H1 (cell line): ENCODE results near the gene KCND1. TPM values are rescaled to one million over a fixed set of nuclear protein-coding genes. Genes with fewer than 3 reads are reported as not detected.

ENCODE experiments used
- CTCF ChIA-PET: fragments of 300-600 bp; sonication (Branson Sonifier 250); formaldehyde crosslinking; loops from one replicate; lab custom pipeline; 2021; ENCODE audit not compliant: partially characterized antibody; lab: Charles Lee
- POLR2A ChIA-PET: fragments of 300-600 bp; sonication (Branson Sonifier 250); formaldehyde crosslinking; loops from one replicate; lab custom pipeline; 2021; ENCODE audit warnings: inconsistent platforms; ENCODE audit not compliant: partially characterized antibody; lab: Charles Lee
- DNase-seq, 2 experiments: peaks; one replicate each; pipeline versions ENCODE4 v3.0.0 to v3.0.0-alpha.2; 2010 to 2022; ENCODE audit warnings: low spot score in 2 of 2, low read depth in 1 of 2, mixed read lengths in 1 of 2
- FAIRE-seq: peaks from 2 replicates; lab custom pipeline; 2011; peaks lifted over from hg19 to GRCh38; lab: Jason Lieb, UNC
- H2AFZ ChIP-seq: 2 replicates; pipeline ENCODE4 v1.8.1; 2012; ENCODE audit warnings: low read length, inconsistent platforms
- H2AK5ac ChIP-seq: 2 replicates; pipeline ENCODE4 v1.6.1; 2013; ENCODE audit warnings: low read depth, low read length
- H2BK120ac ChIP-seq: replicated peaks from 2 replicates; pipeline ENCODE3; 2013; ENCODE audit warnings: low read depth, low read length, inconsistent platforms
- H2BK12ac ChIP-seq: 2 replicates; pipeline ENCODE4 v1.6.1; 2013; ENCODE audit warnings: low read depth, low read length
- H2BK15ac ChIP-seq: 2 replicates; pipeline ENCODE4 v1.6.1; 2013; ENCODE audit warnings: low read length
- H2BK20ac ChIP-seq: 2 replicates; pipeline ENCODE4 v1.6.1; 2013; ENCODE audit warnings: low read length
- H2BK5ac ChIP-seq: 2 replicates; pipeline ENCODE4 v1.6.1; 2013; ENCODE audit warnings: low read depth, low read length
- H3K14ac ChIP-seq: 2 replicates; pipeline ENCODE4 v1.6.1; 2013; ENCODE audit warnings: inconsistent platforms; ENCODE audit not compliant: insufficient read length
- H3K18ac ChIP-seq: 2 replicates; pipeline ENCODE4 v1.6.1; 2013; ENCODE audit warnings: low read length; ENCODE audit errors: extremely low read depth
- H3K23ac ChIP-seq: 2 replicates; pipeline ENCODE4 v1.6.1; 2013; ENCODE audit warnings: inconsistent platforms; ENCODE audit not compliant: insufficient read length
- H3K23me2 ChIP-seq: 2 replicates; pipeline ENCODE4 v1.6.1; 2013; ENCODE audit warnings: low read depth, low read length
- H3K27ac ChIP-seq: 2 replicates; pipeline ENCODE4 v1.6.1; 2011; ENCODE audit warnings: low read depth, low read length, inconsistent platforms
- H3K27me3 ChIP-seq, 4 experiments: replicated peaks in 1 of 4; 1 replicate in 1 of 4; 2 replicates in 3 of 4; pipeline versions ENCODE4 v1.6.1 to v1.8.1; 2011 to 2013; ENCODE audit warnings: low read length in 3 of 4, mild to moderate bottlenecking in 3 of 4, inconsistent platforms in 2 of 4, mixed read lengths in 2 of 4, moderate library complexity in 1 of 4; ENCODE audit not compliant: control insufficient read depth in 3 of 4, insufficient read depth in 3 of 4; ENCODE audit errors: extremely low read depth in 1 of 4
- H3K36me3 ChIP-seq, 4 experiments: 2 replicates each; pipeline versions ENCODE4 v1.6.1 to v1.8.1; 2011 to 2013; ENCODE audit warnings: mild to moderate bottlenecking in 4 of 4, low read length in 3 of 4, moderate library complexity in 2 of 4, control low read depth in 1 of 4, inconsistent platforms in 1 of 4; ENCODE audit not compliant: insufficient read depth in 4 of 4, control insufficient read depth in 2 of 4
- H3K4ac ChIP-seq: replicated peaks from 2 replicates; pipeline ENCODE3; 2013; ENCODE audit warnings: low read length, low read depth, mixed read lengths, inconsistent platforms; ENCODE audit not compliant: insufficient read length
- H3K4me1 ChIP-seq, 4 experiments: replicated peaks in 1 of 4; 1 replicate in 1 of 4; 2 replicates in 3 of 4; pipeline versions ENCODE4 v1.6.1 to v1.8.1; 2011 to 2013; ENCODE audit warnings: low read length in 3 of 4, inconsistent platforms in 2 of 4, mixed read lengths in 1 of 4; ENCODE audit not compliant: insufficient read depth in 4 of 4, control insufficient read depth in 3 of 4
- H3K4me2 ChIP-seq, 2 experiments: 2 replicates each; pipeline versions ENCODE4 v1.6.1 to v1.8.1; 2011 to 2013; ENCODE audit warnings: low read depth in 2 of 2, low read length in 2 of 2, control low read depth in 1 of 2, inconsistent platforms in 1 of 2, mild to moderate bottlenecking in 1 of 2; ENCODE audit not compliant: insufficient read depth in 1 of 2
- H3K4me3 ChIP-seq, 4 experiments: fragments of 200-600, 300-600 bp in 1 of 4; sonication (generic), shearing (Covaris generic), sonication (Bioruptor Twin) in 1 of 4; 2 replicates each; pipeline versions ENCODE4 v1.5.1 to v1.8.1; 2011 to 2016; ENCODE audit warnings: low read length in 4 of 4, low read depth in 3 of 4, control low read depth in 2 of 4, inconsistent platforms in 2 of 4, mild to moderate bottlenecking in 2 of 4, mixed read lengths in 1 of 4, moderate library complexity in 1 of 4; ENCODE audit not compliant: insufficient read depth in 2 of 4; ENCODE audit errors: extremely low read depth in 1 of 4
- H3K56ac ChIP-seq: replicated peaks from 2 replicates; pipeline ENCODE3; 2013; ENCODE audit warnings: low read depth, mild to moderate bottlenecking, mixed read lengths, low read length, inconsistent platforms; ENCODE audit not compliant: insufficient read length
- H3K79me1 ChIP-seq: 2 replicates; pipeline ENCODE4 v1.6.1; 2013; ENCODE audit warnings: low read depth, low read length, control low read depth
- H3K79me2 ChIP-seq, 2 experiments: 2 replicates each; pipeline versions ENCODE4 v1.6.1 to v1.8.1; 2012 to 2013; ENCODE audit warnings: low read length in 2 of 2, mild to moderate bottlenecking in 2 of 2, inconsistent platforms in 1 of 2; ENCODE audit not compliant: insufficient read depth in 2 of 2, control insufficient read depth in 1 of 2
- H3K9ac ChIP-seq, 4 experiments: replicated peaks in 1 of 4; 1 replicate in 1 of 4; 2 replicates in 3 of 4; pipeline versions ENCODE4 v1.6.1 to v1.8.1; 2011 to 2013; ENCODE audit warnings: low read depth in 3 of 4, low read length in 3 of 4, control low read depth in 2 of 4, mild to moderate bottlenecking in 2 of 4, moderate library complexity in 2 of 4, inconsistent platforms in 1 of 4; ENCODE audit errors: extremely low read depth in 1 of 4
- H3K9me3 ChIP-seq, 2 experiments: 2 replicates each; pipeline versions ENCODE4 v1.6.1 to v1.8.1; 2012 to 2013; ENCODE audit warnings: mild to moderate bottlenecking in 2 of 2, moderate library complexity in 2 of 2, control low read depth in 1 of 2, inconsistent platforms in 1 of 2, low read depth in 1 of 2, low read length in 1 of 2, mixed read lengths in 1 of 2; ENCODE audit not compliant: insufficient read depth in 2 of 2
- H4K20me1 ChIP-seq, 2 experiments: replicated peaks in 1 of 2; 2 replicates each; pipeline versions ENCODE3 to v1.8.1; 2011 to 2013; ENCODE audit warnings: inconsistent platforms in 2 of 2, low read length in 2 of 2, mild to moderate bottlenecking in 1 of 2; ENCODE audit not compliant: insufficient read depth in 2 of 2, control insufficient read depth in 1 of 2
- H4K5ac ChIP-seq: 2 replicates; pipeline ENCODE4 v1.6.1; 2013; ENCODE audit warnings: low read length, low read depth, mixed read lengths, inconsistent platforms; ENCODE audit not compliant: insufficient read length
- H4K8ac ChIP-seq: 2 replicates; pipeline ENCODE4 v1.8.0; 2013; ENCODE audit warnings: mild to moderate bottlenecking, moderate library complexity, low read length, inconsistent platforms; ENCODE audit not compliant: insufficient read depth; ENCODE audit errors: extremely low read depth
- H4K91ac ChIP-seq: replicated peaks from 2 replicates; pipeline ENCODE3; 2013; ENCODE audit warnings: low read length, mixed read lengths, inconsistent platforms; ENCODE audit not compliant: insufficient read length
- ASH2L ChIP-seq: fragments of 200-600, 300-600 bp; sonication (generic); IDR thresholded peaks from one replicate; pipeline ENCODE4 v1.7.1; 2017; ENCODE audit warnings: low read length
- BCL11A ChIP-seq, 2 experiments: IDR thresholded peaks; one replicate each; pipeline ENCODE4 v1.6.1; 2011; ENCODE audit warnings: low read depth in 2 of 2, low read length in 2 of 2, mild to moderate bottlenecking in 2 of 2
- JUND ChIP-seq: IDR thresholded peaks from 2 replicates; pipeline ENCODE4 v1.6.1; 2011; ENCODE audit warnings: mild to moderate bottlenecking, improper control_type of control experiment, low read length
- MAX ChIP-seq: IDR thresholded peaks from 2 replicates; pipeline ENCODE4 v1.6.1; 2012; ENCODE audit warnings: inconsistent platforms
- POLR2A ChIP-seq, 2 experiments: IDR thresholded peaks; 1 replicate in 1 of 2; 2 replicates in 1 of 2; pipeline ENCODE4 v1.6.1; 2011; ENCODE audit warnings: low read depth in 2 of 2, low read length in 2 of 2, mild to moderate bottlenecking in 2 of 2; ENCODE audit errors: control extremely low read depth in 1 of 2
- POLR2AphosphoS5 ChIP-seq: IDR thresholded peaks from 2 replicates; pipeline ENCODE4 v1.6.1; 2011; ENCODE audit warnings: low read depth, low read length
- SIN3A ChIP-seq, 2 experiments: IDR thresholded peaks in 1 of 2; conservative IDR thresholded peaks in 1 of 2; 2 replicates each; pipeline ENCODE4 v1.6.1; 2011 to 2012; ENCODE audit warnings: low read length in 2 of 2, improper control_type of control experiment in 1 of 2, low read depth in 1 of 2, mild to moderate bottlenecking in 1 of 2
- SP4 ChIP-seq: IDR thresholded peaks from 2 replicates; pipeline ENCODE4 v1.6.1; 2012; ENCODE audit warnings: low read length, inconsistent platforms
- SUZ12 ChIP-seq: fragments of 200-600 bp; sonication (generic); IDR thresholded peaks from 2 replicates; pipeline ENCODE4 v1.6.1; 2012; ENCODE audit warnings: mild to moderate bottlenecking, inconsistent platforms, low read length, moderate library complexity, mixed read lengths
- TCF12 ChIP-seq: IDR thresholded peaks from 2 replicates; pipeline ENCODE4 v1.6.1; 2011; ENCODE audit warnings: low read depth, mild to moderate bottlenecking, low read length
- WGBS, 2 experiments: shearing (Covaris generic) in 1 of 2; methylation state at CpG; one replicate each; pipeline versions ENCODE4 v1.1.6 to v1.1.7; 2013 to 2015; ENCODE audit warnings: low lambda C conversion rate in 2 of 2, mixed read lengths in 2 of 2, inconsistent platforms in 1 of 2, low coverage in 1 of 2, missing lambda C conversion rate in 1 of 2; ENCODE audit not compliant: insufficient replicate concordance in 2 of 2, insufficient coverage in 1 of 2, insufficient read length in 1 of 2; ENCODE audit errors: extremely low coverage in 1 of 2, missing lambda C conversion rate in 1 of 2; 5-methylcytosine and 5-hydroxymethylcytosine counted together
- polyA plus RNA-seq, 7 experiments: library from polyadenylated mRNA; depleted of rRNA in 3 of 7; stranded (reverse) in 5 of 7; unstranded in 2 of 7; fragments of >200 nt in 5 of 7; fragments of 200-250 nt in 2 of 7; gene quantifications; 1 replicate in 5 of 7; 2 replicates in 1 of 7; 4 replicates in 1 of 7; pipeline versions ENCODE4 v1.2.1 to v1.2.3, GENCODE V29; 2011 to 2013; ENCODE audit warnings: missing spikeins in 2 of 7, mixed read lengths in 2 of 7
- total RNA-seq: library from RNA; stranded (reverse); fragmentation: NEBNext Ultra II Directional; extraction: Animal tissue kit (Norgen Biotek cat#: 25700); gene quantifications from 2 replicates; pipeline ENCODE4 v1.2.1, GENCODE V29; 2021

The KCND1 gene
- total and polyA plus RNA-seq, 2 of the 8 experiments (the other 6 are each of a cell fraction or from before 2014, with no cell fraction given), result 3.1 to 6.8 TPM

- Histone ChIP-seq H2AFZ (no peak within 1 kb of the TSS), H3K23ac (peak within 1 kb of the TSS; percentile 53), H3K4me3 (peak within 1 kb of the TSS; percentile 72 to 96 (median 88)), H3K27me3 (no peaks in the 10 kb centered on the region), H2BK120ac (peak within 1 kb of the TSS; percentile 33), H3K9ac (peak within 1 kb of the TSS; percentile 78 to 96 (median 86)), H3K14ac (no peak within 1 kb of the TSS), H3K4me2 (peak within 1 kb of the TSS; percentile 83 to 94), H4K91ac (peak within 1 kb of the TSS; percentile 83), H3K23me2 (peaks cover 11% of the 10 kb centered on the region), H3K18ac (peak within 1 kb of the TSS; percentile 71), H2BK12ac (peak within 1 kb of the TSS; percentile 84; the same call in 1 of the 2 replicates), H2BK5ac (peak within 1 kb of the TSS; percentile 96), H3K56ac (peak within 1 kb of the TSS; percentile 53), H4K20me1 (peaks cover 14 to 24% of the 10 kb centered on the region in 2 experiments), H3K9me3 (no peaks in the 10 kb centered on the region; a peak in 1 of 4 replicates), H4K8ac (peak within 1 kb of the TSS; percentile 95; the same call in 1 of the 2 replicates), H2BK15ac (no peak within 1 kb of the TSS), H2AK5ac (peak within 1 kb of the TSS; percentile 93; the same call in 1 of the 2 replicates), H4K5ac (peak within 1 kb of the TSS; percentile 68), H3K4ac (peak within 1 kb of the TSS; percentile 75), H2BK20ac (peak within 1 kb of the TSS; percentile 90; the same call in 1 of the 2 replicates), H3K4me1 (peaks cover 8 to 15% (median 14%) of the 10 kb centered on the region in 4 experiments), H3K36me3 (peaks cover 7 to 41% (median 25%) of the 10 kb centered on the region in 4 experiments; a peak in 7 of 8 replicates), H3K27ac (peak within 1 kb of the TSS; percentile 83), H3K79me1 (no peaks in the 10 kb centered on the region), H3K79me2 (peaks cover 16 to 59% of the 10 kb centered on the region in 2 experiments)
- peak; percentile 95 for FAIRE-seq
- CTCF ChIA-PET, result interaction anchor here (2.2 kb wide), 1 partner anchor 28 kb away, joined by 6 read pairs; no protein-coding TSS in a partner anchor
- peak; percentile 82 to 84 for DNase-seq
- WGBS, 2 experiments, result 4% methylated on average over 28 of the region's 55 CpGs; no CpG with 5 or more reads in 1 of the 2 experiments
- POLR2A ChIA-PET, result interaction anchor here (0.6 to 30.9 kb wide), 9 partner anchors 8 to 1000 kb away, joined by 3 to 572 read pairs (median 4); partner anchors contain the start of genes PQBP1 and TIMM17B
- TF ChIP-seq SUZ12 (no peak), TCF12 (no peak), ASH2L (no peak), BCL11A (IDR thresholded peaks at IDR 0.05; ENCODE audit: low read depth in 2 of 2, low read length in 2 of 2) (no peak), POLR2A (IDR thresholded peaks at IDR 0.05; ENCODE audit: control extremely low read depth in 1 of 2, low read depth in 2 of 2, low read length in 2 of 2) (peak in 1 of 2 experiments; percentile 88; a peak in 2 of 3 replicates), JUND (no peak), MAX (no peak), SP4 (0 out of 2 replicates have a peak, but pooled peaks have one; percentile 20), SIN3A (conservative IDR thresholded peaks at IDR 0.05 in 1 of 2, IDR thresholded peaks at IDR 0.05 in 1 of 2; ENCODE audit: low read depth in 1 of 2, low read length in 2 of 2) (peak; percentile 32 to 74; a peak in 2 of 4 replicates), POLR2AphosphoS5 (peak; percentile 84; the same call in 1 of the 2 replicates)
These were observed 52.9 kb downstream of the KCND1 start, which contains the start of gene PIM2 for GRCh38 chrX:48918643-48919340. PIM2 (minus strand) TSS chrX:48919024; CDS start chrX:48918834, 190 bp downstream.
